Amniotic stem cell (primary cell): Measurements from ENCODE around the gene KPNA5.
"Not testable (repeated sequence)": the region's sequence is repeated elsewhere in the genome, so short reads cannot be mapped to it uniquely, and the experiment has no call there.

Source experiments
- DNase-seq: peaks from one replicate; lab custom pipeline; 2025; lab: John Stamatoyannopoulos, UW

The KPNA5 gene

DNA sequence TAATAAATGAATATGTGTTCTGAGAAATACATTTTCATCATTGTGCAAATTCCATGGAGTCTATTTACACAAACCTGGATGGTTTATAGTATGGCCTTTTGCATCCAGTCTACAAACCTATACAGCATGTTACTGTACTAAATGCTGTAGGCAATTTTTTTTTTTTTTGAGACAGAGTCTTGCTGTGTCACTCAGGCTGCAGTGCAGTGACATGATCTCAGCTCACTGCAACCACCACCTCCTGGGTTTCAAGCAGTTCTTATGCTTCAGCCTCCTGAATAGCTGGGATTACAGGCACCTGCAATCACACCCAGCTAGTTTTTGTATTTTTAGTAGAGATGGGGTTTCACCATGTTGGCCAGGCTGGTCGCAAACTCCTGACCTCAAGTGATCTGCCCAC, 22.9 kb downstream of the KPNA5 start:
- not testable (repeated sequence) for DNase-seq

DNA sequence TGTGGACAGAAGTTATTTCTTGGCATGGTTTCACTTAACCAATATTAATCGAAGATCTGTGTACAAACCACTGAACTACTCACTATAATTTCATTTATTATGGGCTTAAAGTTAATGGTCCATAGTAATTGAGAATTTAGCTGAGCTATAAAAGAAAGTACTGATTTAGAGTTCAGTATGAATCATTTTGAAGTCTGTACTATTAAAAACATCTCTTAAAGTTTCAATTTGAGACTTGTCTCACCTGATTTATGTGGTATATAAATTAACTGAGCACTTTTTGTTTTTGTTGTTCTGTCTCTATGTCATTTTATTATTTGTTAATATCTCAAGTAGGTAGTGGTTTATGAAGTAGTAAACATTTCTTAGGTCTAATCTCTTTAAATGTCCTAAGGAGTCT, 24.9 kb downstream of the KPNA5 start:
- DNase-seq, result no peak

DNA sequence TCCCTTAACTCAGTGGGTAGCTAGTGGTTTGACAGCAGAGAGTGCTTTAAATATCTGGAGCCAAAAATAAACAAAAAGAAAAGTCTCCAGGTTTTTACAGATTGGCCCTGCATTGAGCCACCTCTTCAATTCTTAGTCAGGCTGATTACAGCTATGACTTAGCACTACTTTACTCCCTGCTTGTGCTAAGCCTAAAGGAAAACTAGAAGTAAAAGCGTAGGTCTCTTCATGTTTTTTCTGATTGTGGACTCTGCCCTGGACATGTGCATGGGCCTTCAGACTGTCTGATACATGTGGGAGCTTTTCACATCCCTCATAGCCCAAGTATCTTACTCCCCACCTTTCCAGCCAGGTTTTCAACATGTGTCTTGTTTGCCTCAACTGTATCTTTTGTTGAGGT, 33.3 kb downstream of the KPNA5 start:
- no peak for DNase-seq

DNA sequence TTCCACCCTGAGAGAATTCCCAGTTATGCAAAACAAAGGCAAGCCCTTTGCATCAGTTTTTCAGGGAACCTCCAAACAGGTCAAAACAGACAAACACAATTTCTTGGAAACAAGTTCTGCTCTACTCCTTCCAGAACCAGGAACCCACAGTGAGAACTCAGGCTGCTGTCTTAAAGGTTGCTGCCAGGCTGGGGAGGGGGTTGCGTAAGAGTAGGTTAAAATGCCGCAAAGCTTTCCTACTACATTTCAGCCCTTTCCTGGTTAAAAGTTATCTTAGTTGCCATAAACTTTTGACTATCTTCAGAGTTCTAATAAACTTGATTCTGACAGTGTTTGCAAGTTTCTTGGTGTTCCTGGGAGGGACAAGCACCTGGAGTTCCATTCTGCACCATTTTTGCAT, 33.8 kb downstream of the KPNA5 start:
- DNase-seq, result no peak

DNA sequence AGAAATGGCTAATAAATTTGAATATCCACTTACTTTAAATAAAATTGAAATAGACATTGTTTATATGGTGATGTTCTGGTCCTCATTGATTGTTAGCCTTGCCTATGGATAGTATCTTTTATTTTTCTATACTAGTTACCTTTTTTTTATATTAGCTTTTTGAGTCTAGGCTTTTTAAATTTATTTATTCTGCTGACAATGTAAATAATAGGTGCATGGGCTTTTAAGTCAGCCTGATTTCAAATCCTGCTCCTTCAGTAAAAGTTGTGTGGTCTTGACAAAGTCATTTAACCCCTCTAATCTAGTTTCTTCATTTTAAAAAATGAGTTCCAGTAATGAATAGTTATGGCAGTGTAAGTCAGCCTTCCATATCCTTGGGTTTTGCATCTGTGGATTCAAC, 45.9 kb downstream of the KPNA5 start:
- no peak for DNase-seq

DNA sequence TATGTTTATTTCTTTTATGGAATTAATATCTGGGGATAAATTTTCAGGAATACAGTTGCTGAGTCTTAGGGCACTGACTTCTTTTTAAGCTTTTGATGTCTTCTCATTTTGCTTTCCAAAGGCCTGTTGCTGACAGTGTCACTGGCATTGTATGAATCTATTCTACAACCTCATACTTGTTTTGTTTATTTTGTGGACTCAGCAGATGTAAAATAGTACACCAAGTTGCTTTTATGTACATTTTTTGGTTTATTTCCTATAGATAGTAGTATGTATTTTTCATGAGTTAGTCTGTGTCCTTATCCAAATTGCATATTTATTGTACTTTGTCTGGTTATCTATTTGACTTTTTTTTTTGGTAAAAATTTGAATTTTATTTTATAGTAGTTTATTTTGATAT, 49.5 kb downstream of the KPNA5 start:
- DNase-seq, result no peak

DNA sequence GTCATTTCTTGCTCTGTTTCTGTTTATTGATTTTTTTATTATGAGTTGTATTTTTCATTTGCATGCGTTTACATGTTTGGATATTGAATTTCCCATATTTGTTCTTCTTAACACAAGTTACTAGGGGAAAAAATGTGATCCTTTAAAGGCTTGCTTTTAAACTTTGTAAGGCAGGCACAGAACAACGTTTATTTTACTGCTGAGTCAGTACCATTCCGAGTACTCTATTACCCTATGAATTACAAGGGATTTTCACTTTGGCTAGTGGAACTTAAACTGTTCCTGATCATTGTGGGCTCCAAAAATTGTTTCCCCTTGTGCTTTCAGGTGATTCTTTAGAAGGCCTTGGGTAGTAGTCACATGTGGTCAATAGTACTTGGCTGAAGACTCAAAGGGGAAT, 56.0 kb downstream of the KPNA5 start:
- DNase-seq, result no peak

DNA sequence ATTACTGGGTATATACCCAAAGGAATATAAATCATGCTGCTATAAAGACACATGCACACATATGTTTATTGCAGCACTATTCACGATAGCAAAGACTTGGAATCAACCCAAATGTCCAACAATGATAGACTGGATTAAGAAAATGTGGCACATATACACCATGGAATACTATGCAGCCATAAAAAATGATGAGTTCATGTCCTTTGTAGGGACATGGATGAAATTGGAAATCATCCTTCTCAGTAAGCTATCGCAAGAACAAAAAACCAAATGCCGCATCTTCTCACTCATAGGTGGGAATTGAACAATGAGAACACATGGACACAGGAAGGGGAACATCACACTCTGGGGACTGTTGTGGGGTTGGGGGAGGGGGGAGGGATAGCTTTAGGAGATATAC, 59.5 kb downstream of the KPNA5 start:
- DNase-seq, result not testable (repeated sequence)

DNA sequence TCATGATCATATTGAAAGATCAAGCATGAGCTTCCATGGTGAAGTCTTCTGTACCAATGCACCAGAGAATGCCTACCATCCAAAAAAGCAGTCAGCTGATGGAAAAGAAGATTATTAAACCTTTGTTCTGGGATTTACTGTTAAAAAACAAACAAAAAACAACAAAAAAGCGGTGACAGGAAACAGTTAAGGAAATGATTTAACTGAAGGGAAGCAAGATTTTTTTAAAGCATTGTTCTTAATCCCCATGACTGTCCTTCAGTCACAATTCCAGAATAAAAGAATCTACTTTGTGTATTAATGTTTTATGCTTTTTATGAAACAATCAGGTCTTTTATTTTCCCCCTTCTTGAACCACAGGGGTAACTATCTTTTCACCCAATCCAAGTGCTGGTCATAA, 60.6 kb downstream of the KPNA5 start:
- DNase-seq, result no peak

DNA sequence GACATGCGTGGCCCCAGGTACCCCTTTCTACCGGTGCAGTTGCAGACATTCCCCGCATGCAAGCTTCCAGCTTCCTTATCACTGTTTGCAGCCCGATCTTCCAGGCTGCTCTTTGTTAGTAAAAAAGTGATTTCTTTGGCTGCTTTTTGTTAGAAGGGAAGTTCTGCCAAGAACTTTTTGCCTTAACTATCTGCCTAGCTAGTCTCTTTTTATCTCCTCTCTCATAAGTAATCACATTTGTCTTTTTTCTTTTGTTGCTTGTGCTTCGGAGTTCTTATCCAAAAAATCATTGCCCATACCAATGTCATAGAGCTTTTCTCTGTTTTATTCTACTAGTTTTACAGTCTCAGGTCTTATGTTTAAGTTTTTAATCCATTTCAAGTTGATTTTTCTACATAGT, 64.2 kb downstream of the KPNA5 start:
- DNase-seq, result no peak

DNA sequence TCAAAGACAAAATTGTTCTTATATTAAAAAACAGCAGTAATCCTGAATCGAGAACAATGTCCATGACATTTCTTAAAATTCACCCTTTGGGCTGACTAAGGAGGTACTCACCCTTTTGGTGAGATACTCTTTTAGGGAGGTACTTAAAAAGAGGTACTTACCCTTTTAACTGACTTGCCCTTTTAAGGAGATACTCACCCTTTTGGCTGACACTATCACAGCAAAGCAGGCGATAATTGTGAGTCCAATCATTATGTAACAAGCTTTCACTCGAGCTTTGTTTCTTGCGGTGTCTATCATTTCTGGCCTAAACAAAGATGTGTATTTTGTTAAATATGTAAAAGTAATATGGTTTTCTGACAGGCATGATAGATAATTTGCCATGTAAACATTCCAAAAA, 80.8 kb downstream of the KPNA5 start:
- no peak for DNase-seq

- DNase-seq, result no peak
Measured at GRCh38 chr6:116762235-116762634, 81.2 kb downstream of the KPNA5 start.

GRCh38 chr6:116763048-116763447, 82.0 kb downstream of the KPNA5 start:
- DNase-seq, result no peak

DNA sequence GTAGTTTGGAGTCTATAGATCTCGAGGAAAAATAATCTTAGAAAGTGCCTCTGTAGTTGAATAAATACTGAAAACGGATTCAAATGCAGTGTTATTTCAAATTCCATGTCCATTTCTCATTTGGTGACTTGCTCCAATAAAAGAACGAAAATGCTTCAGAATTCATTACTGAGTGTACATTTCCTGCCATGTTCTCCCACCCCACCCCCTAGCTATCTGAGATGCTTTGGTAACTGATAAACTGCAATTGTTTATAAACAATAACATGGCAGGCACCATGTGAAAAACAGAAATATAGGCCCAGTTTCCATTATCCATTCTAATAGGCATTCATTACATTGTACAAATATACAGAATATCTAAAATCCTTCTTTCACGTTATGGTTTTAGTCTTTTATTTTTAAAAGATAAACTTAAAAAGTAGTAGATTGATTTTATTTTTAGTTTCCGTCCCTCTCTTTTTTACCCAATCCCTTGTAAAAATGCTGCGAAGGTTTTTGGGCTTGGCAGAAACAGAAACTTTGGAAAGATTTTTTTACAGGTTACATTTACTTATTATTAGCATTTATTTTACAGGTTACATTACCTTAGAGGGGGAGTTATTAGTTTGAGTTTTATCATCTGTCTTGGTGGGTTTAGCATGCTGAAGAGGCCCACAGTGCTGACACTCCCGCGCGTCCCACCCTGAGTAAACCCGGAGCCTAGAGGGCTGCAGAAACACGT, 83.1 kb downstream of the KPNA5 start:
- no peak for DNase-seq

- no peak for DNase-seq
Measured at GRCh38 chr6:116764629-116764960, 83.6 kb downstream of the KPNA5 start.

- DNase-seq, result no peak
Measured at GRCh38 chr6:116764961-116765841, 84.2 kb downstream of the KPNA5 start, which contains the start of gene FAM162B. FAM162B (minus strand) TSS chr6:116765719; CDS start chr6:116765576, 143 bp downstream.

DNA sequence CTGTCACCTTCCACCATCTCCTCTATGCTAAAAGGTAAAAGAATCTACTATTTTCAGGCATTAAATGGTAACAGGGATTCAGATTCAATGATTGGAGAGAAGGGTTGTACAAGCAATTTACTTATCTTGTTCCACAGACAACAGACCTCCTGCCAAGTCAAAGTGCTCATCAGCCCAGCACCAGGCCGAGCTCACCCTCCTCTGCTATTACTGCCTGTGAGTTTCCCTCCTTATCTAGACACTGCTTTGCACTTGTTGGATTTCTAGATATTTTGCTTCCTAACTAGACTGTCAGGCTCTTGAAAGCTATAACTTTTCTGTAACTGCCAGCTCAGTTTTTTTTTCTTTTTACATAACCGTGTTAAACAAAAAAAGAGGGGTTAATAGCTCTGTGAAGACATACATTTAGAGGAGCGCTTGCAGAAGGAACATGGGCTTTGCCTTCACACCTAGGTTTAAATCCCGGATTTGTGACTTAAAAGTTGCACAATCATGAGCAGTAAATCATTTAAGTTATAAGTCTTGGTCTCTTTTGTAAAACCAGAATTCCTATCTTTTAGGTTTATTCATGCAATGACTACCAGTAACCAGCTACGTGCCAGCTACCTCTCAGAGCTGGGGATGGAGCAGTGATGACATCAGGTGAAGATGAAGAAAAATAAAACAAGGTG, 85.6 kb downstream of the KPNA5 start:
- DNase-seq, result no peak

DNA sequence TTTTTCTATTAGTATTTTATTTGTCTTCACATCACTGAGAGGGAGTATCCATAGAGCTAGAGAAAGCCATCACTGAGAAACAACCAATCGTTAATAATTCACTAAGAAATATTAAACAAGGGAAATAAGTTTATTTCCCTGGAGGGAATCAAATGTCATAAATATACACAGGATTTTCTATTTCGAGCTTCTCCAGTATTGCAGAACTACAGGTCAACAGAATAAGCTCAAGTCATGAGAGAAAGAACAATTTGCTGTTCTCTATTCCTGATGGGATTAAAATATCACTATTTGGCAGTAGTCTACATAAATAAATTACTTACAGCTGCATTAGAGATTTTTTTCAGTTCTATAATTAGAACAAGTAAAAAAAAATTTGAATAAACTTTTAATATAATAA, 86.7 kb downstream of the KPNA5 start:
- DNase-seq, result no peak

DNA sequence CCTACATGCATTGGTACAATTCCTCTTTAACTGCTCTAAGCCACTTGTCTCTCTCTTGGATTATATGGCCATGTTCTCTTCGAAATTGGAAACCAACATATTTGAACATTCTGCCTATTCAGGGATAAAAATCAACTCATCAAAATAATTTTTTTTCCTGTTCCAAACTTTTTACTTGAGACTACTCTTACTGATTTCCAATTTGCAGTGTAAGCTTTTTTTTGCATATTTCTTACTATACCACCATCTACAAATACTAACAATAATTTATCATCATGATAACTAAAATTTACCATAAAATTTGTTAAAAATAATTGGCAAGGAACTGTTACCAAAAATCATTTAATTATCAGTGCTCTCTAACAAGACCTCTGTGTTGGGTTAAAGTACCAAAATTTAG, 91.4 kb downstream of the KPNA5 start:
- no peak for DNase-seq

GRCh38 chr6:116773886-116774285, 92.9 kb downstream of the KPNA5 start:
- no peak for DNase-seq

DNA sequence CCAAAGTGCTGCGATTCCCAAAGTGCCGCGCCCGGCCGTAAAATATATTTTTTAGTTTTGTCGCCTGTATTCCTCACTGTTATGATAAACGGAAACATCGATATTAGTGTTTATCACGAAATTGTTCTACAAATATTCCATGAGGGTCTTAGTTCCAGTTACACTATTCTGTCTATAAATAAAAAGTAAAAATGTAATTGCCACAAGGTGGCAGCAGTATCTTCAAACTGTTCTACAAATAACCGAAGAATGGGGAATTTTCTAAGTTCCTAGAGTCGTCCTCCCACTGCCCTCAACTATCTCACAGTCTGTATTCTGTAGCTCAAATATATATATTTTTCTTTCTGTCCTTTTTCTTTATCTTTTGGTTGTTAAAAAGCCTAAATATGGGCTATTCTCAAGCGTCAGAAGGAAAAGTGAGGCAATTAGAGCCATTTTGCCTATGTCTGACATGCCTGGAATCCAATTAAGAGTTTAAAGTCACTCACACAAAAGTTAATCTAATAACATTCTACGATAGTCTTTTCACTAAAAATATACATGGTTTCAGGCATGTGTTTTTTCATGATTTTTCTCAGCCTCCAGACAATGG, 98.7 kb downstream of the KPNA5 start:
- peak; percentile 3 for DNase-seq

GRCh38 chr6:116783852-116784251, 102.8 kb downstream of the KPNA5 start:
- DNase-seq, result no peak
